SK-N-SH (cell line): Measurements from ENCODE around the gene EBF4. TPM values are rescaled to one million over a fixed set of nuclear protein-coding genes. Genes with fewer than 3 reads are reported as not detected.

Experiments
- CTCF ChIA-PET: fragments of 300-600, 350-600 bp; formaldehyde crosslinking; extraction: SDS; loops from one replicate; lab custom pipeline; 2021; lab: Yijun Ruan, JAX
- POLR2A ChIA-PET: fragments of 350-600 bp; sonication (Branson Sonifier 250); formaldehyde crosslinking; extraction: SDS; loops from one replicate; lab custom pipeline; 2020; ENCODE audit warnings: antibody characterized with exemption, inconsistent platforms; lab: Yijun Ruan, JAX
- DNase-seq: peaks from one replicate; pipeline ENCODE4 v3.0.0; 2012
- H2AFZ ChIP-seq: fragments of 200-600 bp; sonication (generic); 2 replicates; pipeline ENCODE4 v1.8.1; 2016; ENCODE audit warnings: antibody characterized with exemption, mild to moderate bottlenecking, low read depth
- H3F3A ChIP-seq: fragments of 200-600 bp; sonication (generic); replicated peaks from 2 replicates; pipeline ENCODE3; 2016; ENCODE audit warnings: antibody characterized with exemption, mild to moderate bottlenecking; ENCODE audit not compliant: insufficient read depth
- H3K27ac ChIP-seq, 2 experiments: fragments of 200-500 bp in 1 of 2; fragments of 200-600 bp in 1 of 2; sonication (Bioruptor generic) in 1 of 2; sonication (generic), shearing (Covaris generic) in 1 of 2; 2 replicates each; pipeline versions ENCODE4 v1.5.1 to v1.6.1; 2014 to 2016; ENCODE audit warnings: low read depth in 2 of 2, inconsistent platforms in 1 of 2, low read length in 1 of 2, mild to moderate bottlenecking in 1 of 2, mixed read lengths in 1 of 2
- H3K27me3 ChIP-seq: fragments of 200-600 bp; sonication (generic), shearing (Covaris generic); 2 replicates; pipeline ENCODE4 v1.6.1; 2016; ENCODE audit warnings: mixed run types; ENCODE audit not compliant: insufficient read depth
- H3K36me3 ChIP-seq, 2 experiments: fragments of 200-500 bp in 1 of 2; fragments of 200-600 bp in 1 of 2; sonication (Bioruptor generic) in 1 of 2; sonication (generic) in 1 of 2; replicated peaks in 1 of 2; 2 replicates each; pipeline versions ENCODE3 to v1.5.1; 2014 to 2016; ENCODE audit warnings: low read length in 1 of 2, mild to moderate bottlenecking in 1 of 2; ENCODE audit not compliant: insufficient read depth in 2 of 2, control insufficient read depth in 1 of 2
- H3K4me1 ChIP-seq, 2 experiments: fragments of 200-500 bp in 1 of 2; fragments of 200-600 bp in 1 of 2; sonication (Bioruptor generic) in 1 of 2; sonication (generic), shearing (Covaris generic) in 1 of 2; 2 replicates each; pipeline versions ENCODE4 v1.5.1 to v1.6.1; 2014 to 2016; ENCODE audit warnings: low read depth in 1 of 2, low read length in 1 of 2, mixed run types in 1 of 2; ENCODE audit not compliant: insufficient read depth in 2 of 2, control insufficient read depth in 1 of 2
- H3K4me2 ChIP-seq: fragments of 200-600 bp; sonication (generic), shearing (Covaris generic); 2 replicates; pipeline ENCODE4 v1.6.1; 2017; ENCODE audit warnings: mixed run types
- H3K4me3 ChIP-seq, 2 experiments: fragments of 200-500 bp in 1 of 2; fragments of 200-600 bp in 1 of 2; sonication (Bioruptor generic) in 1 of 2; sonication (generic), shearing (Covaris generic) in 1 of 2; 2 replicates each; pipeline versions ENCODE4 v1.5.1 to v1.8.1; 2014 to 2016; ENCODE audit warnings: low read depth in 2 of 2, inconsistent platforms in 1 of 2, low read length in 1 of 2, mild to moderate bottlenecking in 1 of 2, mixed read lengths in 1 of 2, moderate library complexity in 1 of 2
- H3K79me2 ChIP-seq: fragments of 200-600 bp; sonication (generic); 2 replicates; pipeline ENCODE4 v1.8.1; 2017; ENCODE audit warnings: mild to moderate bottlenecking; ENCODE audit not compliant: insufficient read depth
- H3K9ac ChIP-seq: fragments of 200-600 bp; sonication (generic); 2 replicates; pipeline ENCODE4 v1.6.1; 2017; ENCODE audit warnings: mixed run types
- H3K9me2 ChIP-seq: fragments of 200-600 bp; sonication (generic); 2 replicates; pipeline ENCODE4 v1.6.1; 2017; ENCODE audit warnings: mixed run types
- H3K9me3 ChIP-seq: fragments of 200-600 bp; sonication (generic); 2 replicates; pipeline ENCODE4 v1.6.1; 2017; ENCODE audit warnings: mixed run types, mild to moderate bottlenecking, moderate library complexity
- H4K20me1 ChIP-seq: fragments of 200-600 bp; sonication (generic); 2 replicates; pipeline ENCODE4 v1.6.1; 2017; ENCODE audit warnings: mild to moderate bottlenecking, mixed run types; ENCODE audit not compliant: insufficient read depth
- CHD2 ChIP-seq: fragments of 150-350 bp; IDR thresholded peaks from 2 replicates; pipeline ENCODE4 v1.6.1; 2018; ENCODE audit warnings: low read length; ENCODE audit not compliant: partially characterized antibody
- ELF1 ChIP-seq: IDR thresholded peaks from 2 replicates; pipeline ENCODE4 v1.4.0; 2012
- GABPA ChIP-seq: IDR thresholded peaks from 2 replicates; pipeline ENCODE4 v1.4.0; 2012; ENCODE audit warnings: low read depth, mild to moderate bottlenecking
- MEF2A ChIP-seq: IDR thresholded peaks from 2 replicates; pipeline ENCODE4 v1.4.0; 2012; ENCODE audit warnings: low read depth, borderline replicate concordance
- MXI1 ChIP-seq: IDR thresholded peaks from 2 replicates; pipeline ENCODE4 v1.6.1; 2012; ENCODE audit warnings: mild to moderate bottlenecking, low read depth, low read length, improper control_type of control experiment
- NFIC ChIP-seq: IDR thresholded peaks from 2 replicates; pipeline ENCODE4 v1.4.0; 2012; ENCODE audit warnings: borderline replicate concordance
- POLR2AphosphoS5 ChIP-seq: IDR thresholded peaks from 2 replicates; pipeline ENCODE4 v1.6.1; 2012; ENCODE audit warnings: low read depth, low read length
- RAD21 ChIP-seq: IDR thresholded peaks from 2 replicates; pipeline ENCODE4 v1.6.1; 2012; ENCODE audit warnings: mild to moderate bottlenecking, low read length
- RFX5 ChIP-seq: IDR thresholded peaks from 2 replicates; pipeline ENCODE4 v1.6.1; 2012; ENCODE audit warnings: mild to moderate bottlenecking, improper control_type of control experiment, low read length
- SIN3A ChIP-seq: IDR thresholded peaks from 2 replicates; pipeline ENCODE4 v1.6.1; 2012; ENCODE audit warnings: low read depth, mild to moderate bottlenecking, low read length, moderate library complexity, borderline replicate concordance
- SMC3 ChIP-seq: IDR thresholded peaks from 2 replicates; pipeline ENCODE4 v1.6.1; 2012; ENCODE audit warnings: low read depth, low read length, improper control_type of control experiment
- TAF1 ChIP-seq: IDR thresholded peaks from 2 replicates; pipeline ENCODE4 v1.6.1; 2012; ENCODE audit warnings: low read depth, mild to moderate bottlenecking, low read length, moderate library complexity, borderline replicate concordance
- TEAD4 ChIP-seq: IDR thresholded peaks from 2 replicates; pipeline ENCODE4 v1.4.0; 2012; ENCODE audit warnings: mild to moderate bottlenecking, borderline replicate concordance; ENCODE audit not compliant: insufficient read depth
- USF1 ChIP-seq: IDR thresholded peaks from 2 replicates; pipeline ENCODE4 v1.4.0; 2012; ENCODE audit warnings: low read depth, borderline replicate concordance
- USF2 ChIP-seq: fragments of 150-350 bp; IDR thresholded peaks from 2 replicates; pipeline ENCODE4 v1.6.1; 2017; ENCODE audit warnings: antibody characterized with exemption, low read length, low read depth, borderline replicate concordance
- ZBTB33 ChIP-seq: IDR thresholded peaks from 2 replicates; pipeline ENCODE4 v1.4.0; 2012; ENCODE audit warnings: low read depth, borderline replicate concordance
- WGBS: methylation state at CpG from one replicate; pipeline ENCODE4 v1.1.6; 2017; ENCODE audit warnings: low lambda C conversion rate; 5-methylcytosine and 5-hydroxymethylcytosine counted together
- polyA plus RNA-seq, 3 experiments: library from polyadenylated mRNA; depleted of rRNA; stranded (reverse); fragments of >200 nt; gene quantifications; 2 replicates each; pipeline ENCODE4 v1.2.3, GENCODE V29; 2012
- TF ChIP-seq, protein P1 (sequence below): fragments of 200-600 bp; sonication (generic); IDR thresholded peaks from 2 replicates; pipeline ENCODE4 v1.6.1; 2017; ENCODE audit warnings: antibody characterized with exemption, mild to moderate bottlenecking, moderate library complexity
- TF ChIP-seq, protein P2 (sequence below): IDR thresholded peaks from 2 replicates; pipeline ENCODE4 v1.4.0; 2012; ENCODE audit warnings: low read depth

EBF4 gene
- polyA plus RNA-seq, 1 of the 3 experiments (the other 2 are of a cell fraction): 20.6 TPM

GRCh38 chr20:2747676-2748235 lies 55.2 kb downstream of the EBF4 start:
- TF ChIP-seq CHD2: no peak
- no peak for TF ChIP-seq GABPA
- no peak for TF ChIP-seq TEAD4
- TF ChIP-seq NFIC: no peak
- TF ChIP-seq TAF1: no peak
- TF ChIP-seq USF1: no peak
- TF ChIP-seq MEF2A: no peak
- TF ChIP-seq USF2: no peak
- TF ChIP-seq SIN3A: no peak
- TF ChIP-seq RFX5: no peak
- ChIA-PET POLR2A (no interaction called here), CTCF (no interaction called here)

GRCh38 chr20:2748551-2749342 lies 56.2 kb downstream of the EBF4 start:
- no peak overlapping the region for H3K4me3 ChIP-seq
- DNase-seq: no peak
- H3K9me3 ChIP-seq: no peaks in the 10 kb centered on the region
- H4K20me1 ChIP-seq: no peaks in the 10 kb centered on the region
- H3K9ac ChIP-seq: no peak overlapping the region
- H3K4me1 ChIP-seq: no peaks in the 10 kb centered on the region
- no peaks in the 10 kb centered on the region for H3K79me2 ChIP-seq
- POLR2A ChIA-PET: no interaction called here
- TF ChIP-seq ZBTB33 (no peak), RFX5 (no peak), SMC3 (no peak), SIN3A (no peak), RAD21 (no peak), MXI1 (no peak), ELF1 (no peak), MEF2A (no peak), POLR2AphosphoS5 (no peak)
- TF ChIP-seq, protein P1, sequence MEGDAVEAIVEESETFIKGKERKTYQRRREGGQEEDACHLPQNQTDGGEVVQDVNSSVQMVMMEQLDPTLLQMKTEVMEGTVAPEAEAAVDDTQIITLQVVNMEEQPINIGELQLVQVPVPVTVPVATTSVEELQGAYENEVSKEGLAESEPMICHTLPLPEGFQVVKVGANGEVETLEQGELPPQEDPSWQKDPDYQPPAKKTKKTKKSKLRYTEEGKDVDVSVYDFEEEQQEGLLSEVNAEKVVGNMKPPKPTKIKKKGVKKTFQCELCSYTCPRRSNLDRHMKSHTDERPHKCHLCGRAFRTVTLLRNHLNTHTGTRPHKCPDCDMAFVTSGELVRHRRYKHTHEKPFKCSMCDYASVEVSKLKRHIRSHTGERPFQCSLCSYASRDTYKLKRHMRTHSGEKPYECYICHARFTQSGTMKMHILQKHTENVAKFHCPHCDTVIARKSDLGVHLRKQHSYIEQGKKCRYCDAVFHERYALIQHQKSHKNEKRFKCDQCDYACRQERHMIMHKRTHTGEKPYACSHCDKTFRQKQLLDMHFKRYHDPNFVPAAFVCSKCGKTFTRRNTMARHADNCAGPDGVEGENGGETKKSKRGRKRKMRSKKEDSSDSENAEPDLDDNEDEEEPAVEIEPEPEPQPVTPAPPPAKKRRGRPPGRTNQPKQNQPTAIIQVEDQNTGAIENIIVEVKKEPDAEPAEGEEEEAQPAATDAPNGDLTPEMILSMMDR: no peak
- TF ChIP-seq, protein P2, sequence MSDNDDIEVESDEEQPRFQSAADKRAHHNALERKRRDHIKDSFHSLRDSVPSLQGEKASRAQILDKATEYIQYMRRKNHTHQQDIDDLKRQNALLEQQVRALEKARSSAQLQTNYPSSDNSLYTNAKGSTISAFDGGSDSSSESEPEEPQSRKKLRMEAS: no peak
- TF ChIP-seq, all 33 proteins: peak for 0
- 92% methylated on average over 4 of the region's 10 CpGs for WGBS
- Histone ChIP-seq H3K4me2 (no peak overlapping the region), H3K27me3 (no peaks in the 10 kb centered on the region), H2AFZ (no peak overlapping the region), H3K9me2 (no peaks in the 10 kb centered on the region), H3K27ac (no peak overlapping the region), H3K36me3 (no peaks in the 10 kb centered on the region), H3F3A (no peaks in the 10 kb centered on the region)
- CTCF ChIA-PET: no interaction called here

More at GRCh38 chr20:2747676-2748235, 55.2 kb downstream of the EBF4 start:
- no peak overlapping the region for H3K4me3 ChIP-seq
- no peaks in the 10 kb centered on the region for H3K27me3 ChIP-seq
- H3K9me3 ChIP-seq: no peaks in the 10 kb centered on the region
- H2AFZ ChIP-seq: no peak overlapping the region
- DNase-seq: no peak
- H3K9ac ChIP-seq: no peak overlapping the region
- H3F3A ChIP-seq: no peaks in the 10 kb centered on the region
- 87% methylated on average over 8 of the region's 8 CpGs for WGBS
- H3K4me1 ChIP-seq: no peaks in the 10 kb centered on the region
- no peak overlapping the region for H3K27ac ChIP-seq
- no peak overlapping the region for H3K4me2 ChIP-seq
- no peaks in the 10 kb centered on the region for H3K36me3 ChIP-seq
- no peaks in the 10 kb centered on the region for H3K79me2 ChIP-seq
- H4K20me1 ChIP-seq: no peaks in the 10 kb centered on the region
- no peaks in the 10 kb centered on the region for H3K9me2 ChIP-seq
